Measurements from ENCODE around the gene DOCK4.

The DOCK4 gene

DNA sequence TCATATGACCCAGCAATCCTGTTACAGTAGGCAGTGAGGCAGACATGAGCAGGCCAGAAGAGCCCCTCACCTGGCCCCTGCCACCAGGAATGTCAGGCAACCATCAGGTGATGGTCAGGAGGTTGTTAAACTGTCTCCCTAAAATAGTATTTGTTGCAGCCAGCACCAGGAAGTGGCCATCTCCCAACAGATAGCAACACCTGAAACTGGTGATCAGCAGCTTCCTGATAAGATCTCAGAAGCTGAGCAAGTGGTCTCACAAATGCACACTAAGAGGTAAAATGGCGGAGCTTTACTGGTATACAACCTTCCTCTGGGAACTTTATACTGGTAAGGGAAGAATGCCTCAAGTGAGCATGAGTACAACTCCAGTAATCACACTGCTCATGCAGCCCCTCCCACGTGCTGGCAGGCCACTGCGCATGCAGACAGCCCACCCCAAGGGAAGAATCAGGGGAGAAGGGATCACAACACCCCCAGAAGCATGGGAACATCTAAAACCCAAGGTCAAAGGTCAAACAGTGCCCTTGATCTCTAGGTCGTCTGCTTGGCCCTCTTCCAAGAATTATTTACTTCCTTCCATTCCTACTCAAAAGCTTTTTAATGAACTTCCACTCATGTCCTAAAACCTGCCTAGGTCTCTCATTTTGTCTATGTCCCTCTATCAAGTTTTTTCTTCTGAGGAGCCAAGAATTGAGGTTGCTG is 133.5 kb downstream of the DOCK4 start:
- Histone ChIP-seq H3K36me3 (ENCODE audit: control insufficient read depth in 2 of 2, insufficient read depth in 2 of 2, low read length in 2 of 2) (no peaks in the 10 kb centered on the region), H3K4me1 (ENCODE audit: control insufficient read depth in 2 of 2, insufficient read depth in 2 of 2, low read length in 2 of 2) (no peaks in the 10 kb centered on the region)

DNA sequence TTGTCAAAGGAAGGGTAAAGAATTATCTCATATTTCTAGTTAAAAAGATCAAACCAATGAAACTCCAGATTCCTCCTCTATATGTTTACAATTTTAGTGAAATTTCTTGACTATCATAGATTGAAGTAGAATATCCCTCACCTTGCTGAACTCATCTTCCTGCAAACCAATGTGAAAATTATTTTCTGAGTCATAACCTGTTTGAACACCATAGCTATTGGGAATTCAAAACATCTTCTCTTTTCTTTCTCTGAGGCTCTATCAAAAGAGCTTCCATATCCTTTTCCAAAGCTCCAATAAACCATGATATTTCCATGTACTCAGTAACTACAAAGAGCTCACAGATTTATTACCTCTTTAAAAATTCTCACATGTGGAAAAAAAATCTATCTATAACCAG is 134.3 kb downstream of the DOCK4 start:
- Histone ChIP-seq H3K27ac (ENCODE audit: low read depth in 2 of 2, low read length in 2 of 2) (no peak overlapping the region), H3K9me3 (ENCODE audit: control insufficient read depth in 2 of 2, low read length in 2 of 2) (no peaks in the 10 kb centered on the region), H3K27me3 (ENCODE audit: control insufficient read depth in 2 of 2, insufficient read depth in 2 of 2, low read length in 2 of 2) (no peaks in the 10 kb centered on the region), H3K4me1 (ENCODE audit: control insufficient read depth in 2 of 2, insufficient read depth in 2 of 2, low read length in 2 of 2) (no peaks in the 10 kb centered on the region), H3K36me3 (ENCODE audit: control insufficient read depth in 2 of 2, insufficient read depth in 2 of 2, low read length in 2 of 2) (no peaks in the 10 kb centered on the region), H3K4me3 (ENCODE audit: low read length in 2 of 2) (no peak overlapping the region), H3K9ac (ENCODE audit: low read depth in 1 of 2, low read length in 2 of 2) (no peak overlapping the region)

More for the DNA sequence above, 133.5 kb downstream of the DOCK4 start:
- no peak overlapping the region for H3K4me3 ChIP-seq (ENCODE audit: low read length in 2 of 2)
- H3K9me3 ChIP-seq (ENCODE audit: control insufficient read depth in 2 of 2, low read length in 2 of 2) = no peaks in the 10 kb centered on the region
- no peak overlapping the region for H3K27ac ChIP-seq (ENCODE audit: low read depth in 2 of 2, low read length in 2 of 2)
- H3K9ac ChIP-seq (ENCODE audit: low read depth in 1 of 2, low read length in 2 of 2) = no peak overlapping the region
- H3K27me3 ChIP-seq (ENCODE audit: control insufficient read depth in 2 of 2, insufficient read depth in 2 of 2, low read length in 2 of 2) = no peaks in the 10 kb centered on the region

DNA sequence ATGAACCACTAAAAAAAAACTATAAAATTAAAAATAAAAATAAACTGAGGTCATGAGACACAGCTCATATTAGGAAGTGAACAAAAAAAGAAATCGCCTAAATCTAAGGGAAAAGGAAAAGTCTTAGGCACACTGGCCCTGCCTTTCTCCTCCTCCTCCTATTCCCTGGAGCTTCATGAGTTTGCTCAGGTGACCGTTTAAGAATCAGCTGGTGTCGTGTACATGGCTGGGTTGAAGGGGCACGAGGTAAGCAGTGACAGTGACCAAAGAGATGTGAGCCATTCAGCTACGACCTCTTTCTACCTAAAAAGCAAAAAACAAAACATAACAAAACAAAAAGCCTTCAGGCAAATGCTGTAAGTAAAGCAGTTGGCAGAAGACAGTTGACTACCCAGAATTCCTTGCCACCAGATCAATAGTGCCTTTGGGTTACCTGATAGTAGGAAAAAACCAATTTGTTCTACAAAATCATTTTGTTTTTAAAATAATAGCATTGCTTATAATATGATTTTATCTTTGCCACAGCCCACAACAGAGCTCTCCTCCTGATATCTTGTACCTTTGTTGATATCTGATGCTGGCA is 135.4 kb downstream of the DOCK4 start:
- no peak overlapping the region for H3K27ac ChIP-seq (ENCODE audit: low read depth in 2 of 2, low read length in 2 of 2)
- no peaks in the 10 kb centered on the region for H3K9me3 ChIP-seq (ENCODE audit: control insufficient read depth in 2 of 2, low read length in 2 of 2)

DNA sequence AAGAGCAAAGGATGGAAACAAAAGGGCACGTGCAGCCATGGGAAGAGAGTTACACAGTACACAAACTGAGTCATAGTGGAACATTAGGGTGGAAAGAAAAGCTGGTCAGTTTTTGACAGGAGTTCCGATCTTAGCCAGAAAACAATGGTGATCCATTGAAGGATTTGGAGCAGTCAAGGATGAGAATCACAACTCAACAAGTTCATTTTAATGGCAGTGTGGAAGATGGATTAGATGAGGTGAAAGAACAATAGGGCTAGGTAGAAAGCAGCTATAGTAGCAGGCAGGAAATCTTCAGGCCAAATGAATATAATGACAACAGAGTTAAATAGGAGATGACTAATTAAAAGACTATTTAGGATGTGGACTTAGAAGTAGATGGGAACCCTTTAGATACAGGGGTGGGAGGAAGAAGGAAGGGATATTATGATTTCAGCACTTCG is 136.3 kb downstream of the DOCK4 start:
- H3K27ac ChIP-seq (ENCODE audit: low read depth in 2 of 2, low read length in 2 of 2) = no peak overlapping the region

More for the DNA sequence above, 135.4 kb downstream of the DOCK4 start:
- Histone ChIP-seq H3K4me1 (ENCODE audit: control insufficient read depth in 2 of 2, insufficient read depth in 2 of 2, low read length in 2 of 2) (no peaks in the 10 kb centered on the region), H3K9ac (ENCODE audit: low read depth in 1 of 2, low read length in 2 of 2) (no peak overlapping the region), H3K27me3 (ENCODE audit: control insufficient read depth in 2 of 2, insufficient read depth in 2 of 2, low read length in 2 of 2) (no peaks in the 10 kb centered on the region), H3K4me3 (ENCODE audit: low read length in 2 of 2) (no peak overlapping the region), H3K36me3 (ENCODE audit: control insufficient read depth in 2 of 2, insufficient read depth in 2 of 2, low read length in 2 of 2) (no peaks in the 10 kb centered on the region)

DNA sequence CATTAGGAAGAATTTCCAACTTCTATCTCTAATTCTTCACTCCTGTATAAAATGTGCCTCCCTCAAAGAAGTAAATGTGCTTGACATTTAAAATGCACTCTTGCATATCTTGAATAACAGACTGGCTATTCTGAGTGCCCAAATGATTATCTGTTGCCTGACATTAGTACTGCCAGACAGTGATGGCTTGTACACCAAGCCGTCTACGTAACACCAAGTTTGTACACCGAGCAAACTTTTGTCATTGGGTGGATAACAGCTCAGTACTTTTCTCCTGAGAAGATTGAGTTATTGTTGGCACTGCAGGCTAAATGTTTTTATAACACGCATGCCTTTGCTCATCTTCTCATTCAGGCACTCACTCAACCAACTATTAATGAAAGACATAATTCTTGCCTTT is 137.2 kb downstream of the DOCK4 start:
- Histone ChIP-seq H3K9me3 (ENCODE audit: control insufficient read depth in 2 of 2, low read length in 2 of 2) (no peaks in the 10 kb centered on the region), H3K4me3 (ENCODE audit: low read length in 2 of 2) (no peak overlapping the region), H3K27me3 (ENCODE audit: control insufficient read depth in 2 of 2, insufficient read depth in 2 of 2, low read length in 2 of 2) (no peaks in the 10 kb centered on the region), H3K9ac (ENCODE audit: low read depth in 1 of 2, low read length in 2 of 2) (no peak overlapping the region), H3K36me3 (ENCODE audit: control insufficient read depth in 2 of 2, insufficient read depth in 2 of 2, low read length in 2 of 2) (no peaks in the 10 kb centered on the region), H3K4me1 (ENCODE audit: control insufficient read depth in 2 of 2, insufficient read depth in 2 of 2, low read length in 2 of 2) (no peaks in the 10 kb centered on the region), H3K27ac (ENCODE audit: low read depth in 2 of 2, low read length in 2 of 2) (no peak overlapping the region)

More for the DNA sequence above, 136.3 kb downstream of the DOCK4 start:
- no peak overlapping the region for H3K9ac ChIP-seq (ENCODE audit: low read depth in 1 of 2, low read length in 2 of 2)
- H3K4me3 ChIP-seq (ENCODE audit: low read length in 2 of 2) = no peak overlapping the region
- H3K4me1 ChIP-seq (ENCODE audit: control insufficient read depth in 2 of 2, insufficient read depth in 2 of 2, low read length in 2 of 2) = no peaks in the 10 kb centered on the region
- no peaks in the 10 kb centered on the region for H3K9me3 ChIP-seq (ENCODE audit: control insufficient read depth in 2 of 2, low read length in 2 of 2)
- no peaks in the 10 kb centered on the region for H3K27me3 ChIP-seq (ENCODE audit: control insufficient read depth in 2 of 2, insufficient read depth in 2 of 2, low read length in 2 of 2)
- H3K36me3 ChIP-seq (ENCODE audit: control insufficient read depth in 2 of 2, insufficient read depth in 2 of 2, low read length in 2 of 2) = no peaks in the 10 kb centered on the region

DNA sequence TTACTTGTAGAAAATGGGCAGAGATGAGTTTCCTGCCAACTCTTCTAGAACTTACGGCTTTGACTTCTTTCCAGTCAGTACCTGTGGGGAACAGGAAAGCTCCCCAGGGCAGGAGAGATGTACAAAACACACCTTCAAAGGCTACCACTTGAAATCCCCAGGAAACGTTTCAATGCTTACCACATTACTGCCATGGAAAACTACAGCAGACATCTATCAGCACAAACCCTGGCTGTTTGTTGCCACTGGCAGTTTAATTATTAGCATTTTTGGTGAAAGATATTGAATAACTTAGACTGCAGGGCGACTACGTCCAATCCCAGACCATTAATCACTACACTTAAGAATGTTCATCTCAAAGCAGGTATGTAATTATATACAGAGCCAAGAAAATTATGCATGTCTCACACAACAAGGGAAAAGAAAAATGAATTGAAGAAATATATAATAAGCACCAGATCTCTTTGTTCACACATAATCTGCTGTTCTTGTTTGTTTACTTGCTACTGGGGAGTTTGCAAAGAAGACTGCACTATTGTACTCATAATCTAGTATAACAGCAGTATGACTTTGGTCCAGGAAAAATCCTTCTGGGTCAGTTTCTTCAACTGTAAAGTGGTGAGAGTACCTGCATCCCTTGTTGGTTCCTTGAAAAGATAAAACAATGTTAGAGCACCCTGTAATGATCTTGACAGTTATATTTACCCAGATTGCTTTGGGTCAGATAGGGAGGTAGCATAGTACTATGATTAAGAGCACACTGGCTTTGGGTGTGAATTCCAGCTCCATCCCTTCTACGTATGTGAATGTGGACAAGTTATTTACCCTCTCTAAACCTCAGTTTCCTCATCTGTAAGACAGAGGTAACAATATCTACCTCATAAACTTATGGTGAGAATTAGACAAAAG is 138.3 kb downstream of the DOCK4 start:
- H3K4me1 ChIP-seq (ENCODE audit: control insufficient read depth in 2 of 2, insufficient read depth in 2 of 2, low read length in 2 of 2) = no peaks in the 10 kb centered on the region
- H3K9ac ChIP-seq (ENCODE audit: low read depth in 1 of 2, low read length in 2 of 2) = no peak overlapping the region
- H3K27me3 ChIP-seq (ENCODE audit: control insufficient read depth in 2 of 2, insufficient read depth in 2 of 2, low read length in 2 of 2) = no peaks in the 10 kb centered on the region
- H3K9me3 ChIP-seq (ENCODE audit: control insufficient read depth in 2 of 2, low read length in 2 of 2) = no peaks in the 10 kb centered on the region
- H3K27ac ChIP-seq (ENCODE audit: low read depth in 2 of 2, low read length in 2 of 2) = no peak overlapping the region
- H3K4me3 ChIP-seq (ENCODE audit: low read length in 2 of 2) = no peak overlapping the region
- no peaks in the 10 kb centered on the region for H3K36me3 ChIP-seq (ENCODE audit: control insufficient read depth in 2 of 2, insufficient read depth in 2 of 2, low read length in 2 of 2)

DNA sequence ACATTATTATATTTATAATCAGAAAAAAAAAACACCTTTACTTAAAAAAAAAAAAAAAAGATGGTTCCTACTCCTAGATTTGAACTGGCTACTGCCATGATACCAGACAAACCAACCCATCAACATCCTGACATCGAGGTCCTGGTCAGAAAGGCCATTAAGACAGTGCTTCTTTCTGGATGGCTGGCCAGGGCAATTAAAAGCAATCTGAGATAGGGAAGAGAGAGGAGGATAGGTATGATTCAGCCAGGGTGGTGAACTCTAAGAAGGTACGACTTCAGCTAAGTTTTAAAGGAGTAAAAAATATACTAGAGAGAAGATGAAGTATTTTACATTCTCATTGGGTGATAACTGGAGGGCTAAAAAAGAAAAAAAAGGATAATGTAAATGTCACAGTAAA is 139.0 kb downstream of the DOCK4 start:
- H3K9ac ChIP-seq (ENCODE audit: low read depth in 1 of 2, low read length in 2 of 2) = no peak overlapping the region
- no peak overlapping the region for H3K4me3 ChIP-seq (ENCODE audit: low read length in 2 of 2)
- H3K36me3 ChIP-seq (ENCODE audit: control insufficient read depth in 2 of 2, insufficient read depth in 2 of 2, low read length in 2 of 2) = no peaks in the 10 kb centered on the region
- no peaks in the 10 kb centered on the region for H3K27me3 ChIP-seq (ENCODE audit: control insufficient read depth in 2 of 2, insufficient read depth in 2 of 2, low read length in 2 of 2)
- H3K27ac ChIP-seq (ENCODE audit: low read depth in 2 of 2, low read length in 2 of 2) = no peak overlapping the region
- H3K4me1 ChIP-seq (ENCODE audit: control insufficient read depth in 2 of 2, insufficient read depth in 2 of 2, low read length in 2 of 2) = no peaks in the 10 kb centered on the region
- no peaks in the 10 kb centered on the region for H3K9me3 ChIP-seq (ENCODE audit: control insufficient read depth in 2 of 2, low read length in 2 of 2)

DNA sequence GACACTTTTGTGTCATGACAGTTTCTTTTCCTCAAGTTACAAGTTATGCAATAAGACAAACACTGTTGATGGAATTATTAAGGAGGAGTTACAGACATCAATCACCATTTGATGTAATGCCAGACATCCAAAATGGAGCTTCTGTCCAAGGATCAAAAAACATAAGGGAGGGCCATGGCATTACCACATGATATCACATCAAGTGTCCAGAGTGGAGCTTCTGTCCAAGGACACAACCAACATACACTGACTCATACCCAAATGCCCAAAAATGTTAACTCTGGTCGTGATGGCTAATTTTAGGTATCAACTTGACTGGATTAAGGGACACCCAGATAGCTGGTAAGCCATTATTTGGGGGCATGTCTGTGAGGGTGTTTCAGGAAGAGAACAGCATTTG is 140.4 kb downstream of the DOCK4 start:
- no peak overlapping the region for H3K4me3 ChIP-seq (ENCODE audit: low read length in 2 of 2)
- no peaks in the 10 kb centered on the region for H3K36me3 ChIP-seq (ENCODE audit: control insufficient read depth in 2 of 2, insufficient read depth in 2 of 2, low read length in 2 of 2)
- H3K4me1 ChIP-seq (ENCODE audit: control insufficient read depth in 2 of 2, insufficient read depth in 2 of 2, low read length in 2 of 2) = no peaks in the 10 kb centered on the region
- no peak overlapping the region for H3K27ac ChIP-seq (ENCODE audit: low read depth in 2 of 2, low read length in 2 of 2)
- no peaks in the 10 kb centered on the region for H3K9me3 ChIP-seq (ENCODE audit: control insufficient read depth in 2 of 2, low read length in 2 of 2)
- no peaks in the 10 kb centered on the region for H3K27me3 ChIP-seq (ENCODE audit: control insufficient read depth in 2 of 2, insufficient read depth in 2 of 2, low read length in 2 of 2)
- no peak overlapping the region for H3K9ac ChIP-seq (ENCODE audit: low read depth in 1 of 2, low read length in 2 of 2)

DNA sequence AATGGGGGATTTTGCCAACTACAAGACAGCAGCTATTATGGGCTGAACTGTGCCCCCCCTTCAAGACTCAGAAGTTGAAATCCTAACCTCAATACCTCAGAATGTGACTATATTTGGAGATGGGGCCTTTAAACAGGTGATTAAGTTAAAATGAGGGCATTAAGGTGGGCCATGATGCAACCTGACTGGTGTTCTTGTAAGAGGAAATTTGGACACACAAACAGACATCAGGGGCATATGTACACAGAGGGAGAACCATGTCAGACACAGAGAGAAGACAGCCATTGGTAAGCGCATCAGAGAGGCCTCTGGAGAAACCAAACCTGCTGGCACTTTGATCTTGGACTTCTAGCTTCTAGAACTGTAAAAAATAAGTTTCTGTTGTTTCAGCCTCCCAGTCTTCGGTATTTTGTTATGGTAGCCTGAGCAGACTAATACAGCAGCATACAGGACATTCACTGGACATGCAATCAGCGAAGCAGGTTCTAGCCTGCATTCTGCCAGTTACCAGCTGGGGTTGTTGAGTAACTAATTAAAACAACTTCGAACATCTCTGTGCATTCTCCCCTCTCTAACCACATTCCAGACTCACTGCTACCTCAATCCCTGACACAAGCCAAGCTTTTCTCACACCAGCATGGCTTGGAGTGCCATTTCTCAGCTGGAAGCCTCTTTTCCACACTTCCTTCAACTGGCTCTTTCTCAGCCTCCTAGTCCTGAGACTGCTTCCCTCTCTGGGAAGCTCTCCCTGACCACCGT is 141.4 kb downstream of the DOCK4 start:
- no peak overlapping the region for H3K4me3 ChIP-seq (ENCODE audit: low read length in 2 of 2)
- H3K27me3 ChIP-seq (ENCODE audit: control insufficient read depth in 2 of 2, insufficient read depth in 2 of 2, low read length in 2 of 2) = no peaks in the 10 kb centered on the region
- no peaks in the 10 kb centered on the region for H3K9me3 ChIP-seq (ENCODE audit: control insufficient read depth in 2 of 2, low read length in 2 of 2)
- H3K4me1 ChIP-seq (ENCODE audit: control insufficient read depth in 2 of 2, insufficient read depth in 2 of 2, low read length in 2 of 2) = no peaks in the 10 kb centered on the region
- no peak overlapping the region for H3K27ac ChIP-seq (ENCODE audit: low read depth in 2 of 2, low read length in 2 of 2)
- no peak overlapping the region for H3K9ac ChIP-seq (ENCODE audit: low read depth in 1 of 2, low read length in 2 of 2)
- H3K36me3 ChIP-seq (ENCODE audit: control insufficient read depth in 2 of 2, insufficient read depth in 2 of 2, low read length in 2 of 2) = no peaks in the 10 kb centered on the region

All from mucosa of rectum (tissue), 2 donors.